SU-DHL-6 (cell line): ENCODE data around the gene IQCM.

Experiments used
- CTCF ChIP-seq: fragments of 200-600 bp; sonication (generic); IDR thresholded peaks from one replicate; pipeline ENCODE4 v1.5.1; 2017; ENCODE audit warnings: antibody characterized with exemption, mild to moderate bottlenecking, low read length, moderate library complexity; ENCODE audit not compliant: insufficient read depth, poor library complexity, severe bottlenecking
- EZH2phosphoT487 ChIP-seq: fragments of 200-600 bp; sonication (generic), shearing (Covaris generic); conservative IDR thresholded peaks from 2 replicates; pipeline ENCODE4 v1.6.1; 2018; ENCODE audit warnings: mild to moderate bottlenecking, antibody characterized with exemption, low read length, moderate library complexity, mixed read lengths

GRCh38 chr4:149728444-149728843, 87.2 kb downstream of the IQCM start:
- no peak for TF ChIP-seq CTCF
- no peak for TF ChIP-seq EZH2phosphoT487
